Measurements from ENCODE around the gene TRH. TPM values are rescaled to one million over a fixed set of nuclear protein-coding genes. Genes with fewer than 3 reads are reported as not detected.

TRH gene
- total RNA-seq, 2 donors from 2014 or later: 0.22 to 0.29 TPM

GRCh38 chr3:129947538-129948240, 26.8 kb upstream of the TRH start:
- no peaks in the 10 kb centered on the region for H3K36me3 Mint-ChIP-seq (ENCODE audit: low read depth)
- peaks cover 36% of the 10 kb centered on the region for H3K27me3 Mint-ChIP-seq (ENCODE audit: insufficient read depth)

GRCh38 chr3:129950318-129951046, 24.0 kb upstream of the TRH start:
- H3K9ac ChIP-seq (ENCODE audit: extremely low read depth, low read length, poor library complexity, severe bottlenecking): no peak overlapping the region
- H3K4me1 ChIP-seq (ENCODE audit: control insufficient read depth, insufficient read depth, low read length): no peaks in the 10 kb centered on the region
- no peak overlapping the region for H3K4me3 ChIP-seq (ENCODE audit: low read length)
- 83 to 92% methylated on average over 3 to 7 of the region's 7 CpGs for WGBS, 2 experiments (ENCODE audit: insufficient coverage in 1 of 2, insufficient read length in 1 of 2)
- H3K27me3 ChIP-seq (ENCODE audit: control insufficient read depth, insufficient read depth, low read length, poor library complexity, severe bottlenecking): no peaks in the 10 kb centered on the region
- DNase-seq: no peak
- Mint-ChIP-seq H3K36me3 (ENCODE audit: low read depth) (no peaks in the 10 kb centered on the region), H3K4me3 (no peak overlapping the region), H3K4me1 (peaks cover 2% of the 10 kb centered on the region), H3K27me3 (ENCODE audit: insufficient read depth) (peaks cover 48% of the 10 kb centered on the region), H3K27ac (no peak overlapping the region), H3K9me3 (peaks cover 9% of the 10 kb centered on the region)
- peaks cover 7% of the 10 kb centered on the region for H3K9me3 ChIP-seq (ENCODE audit: control insufficient read depth, low read length)
- no peaks in the 10 kb centered on the region for H3K36me3 ChIP-seq (ENCODE audit: control insufficient read depth, insufficient read depth, low read length)
- no peak for TF ChIP-seq CTCF (conservative IDR thresholded peaks at IDR 0.05)
- no peak overlapping the region for H3K27ac ChIP-seq (ENCODE audit: low read depth, low read length)

More at GRCh38 chr3:129947538-129948240, 26.8 kb upstream of the TRH start:
- Mint-ChIP-seq H3K27ac (no peak overlapping the region), H3K4me1 (no peaks in the 10 kb centered on the region), H3K9me3 (peaks cover 19% of the 10 kb centered on the region), H3K4me3 (no peak overlapping the region)
- Histone ChIP-seq H3K4me3 (ENCODE audit: low read length) (no peak overlapping the region), H3K27me3 (ENCODE audit: control insufficient read depth, insufficient read depth, low read length, poor library complexity, severe bottlenecking) (no peaks in the 10 kb centered on the region), H3K4me1 (ENCODE audit: control insufficient read depth, insufficient read depth, low read length) (no peaks in the 10 kb centered on the region), H3K9ac (ENCODE audit: extremely low read depth, low read length, poor library complexity, severe bottlenecking) (no peak overlapping the region), H3K9me3 (ENCODE audit: control insufficient read depth, low read length) (peaks cover 7% of the 10 kb centered on the region), H3K36me3 (ENCODE audit: control insufficient read depth, insufficient read depth, low read length) (no peaks in the 10 kb centered on the region), H3K27ac (ENCODE audit: low read depth, low read length) (no peak overlapping the region)
- TF ChIP-seq CTCF (conservative IDR thresholded peaks at IDR 0.05): no peak
- 75 to 76% methylated on average over 7 to 8 of the region's 8 CpGs for WGBS, 2 experiments (ENCODE audit: insufficient coverage in 1 of 2, insufficient read length in 1 of 2)
- DNase-seq: no peak

- no peak overlapping the region for H3K4me3 Mint-ChIP-seq
- no peak for DNase-seq
- H3K27ac ChIP-seq (ENCODE audit: low read depth, low read length): no peak overlapping the region
These were observed 21.8 kb upstream of the TRH start for GRCh38 chr3:129952556-129953355.

More at GRCh38 chr3:129952556-129953355, 21.8 kb upstream of the TRH start:
- Histone ChIP-seq H3K9ac (ENCODE audit: extremely low read depth, low read length, poor library complexity, severe bottlenecking) (no peak overlapping the region), H3K27me3 (ENCODE audit: control insufficient read depth, insufficient read depth, low read length, poor library complexity, severe bottlenecking) (peaks cover 7% of the 10 kb centered on the region), H3K36me3 (ENCODE audit: control insufficient read depth, insufficient read depth, low read length) (no peaks in the 10 kb centered on the region), H3K4me1 (ENCODE audit: control insufficient read depth, insufficient read depth, low read length) (no peaks in the 10 kb centered on the region), H3K9me3 (ENCODE audit: control insufficient read depth, low read length) (no peaks in the 10 kb centered on the region), H3K4me3 (ENCODE audit: low read length) (no peak overlapping the region)
- H3K4me1 Mint-ChIP-seq: peaks cover 2% of the 10 kb centered on the region
- WGBS, 2 experiments (ENCODE audit: insufficient coverage in 1 of 2, insufficient read length in 1 of 2): 76 to 87% methylated on average over 2 to 6 of the region's 6 CpGs
- peaks cover 51% of the 10 kb centered on the region for H3K27me3 Mint-ChIP-seq (ENCODE audit: insufficient read depth)
- no peaks in the 10 kb centered on the region for H3K9me3 Mint-ChIP-seq
- no peaks in the 10 kb centered on the region for H3K36me3 Mint-ChIP-seq (ENCODE audit: low read depth)
- TF ChIP-seq CTCF (conservative IDR thresholded peaks at IDR 0.05): no peak
- H3K27ac Mint-ChIP-seq: no peak overlapping the region
